K562 (cell line): ENCODE data around the gene PIGV. TPM values are rescaled to one million over a fixed set of nuclear protein-coding genes. Genes with fewer than 3 reads are reported as not detected.

Experiments used
- ATAC-seq: fragments of 200-7000 bp; cut with Tn5 transposase; 3 replicates; pipeline ENCODE4 v1.9.1; 2020; ENCODE audit warnings: moderate library complexity
- BruUV-seq: library from RNA; stranded (reverse); fragments of 400-500 nt; replicated peaks from 2 replicates; lab custom pipeline; 2021; lab: Mats Ljungman, UMichigan
- CTCF ChIA-PET: fragments of 300-600 bp; formaldehyde crosslinking; extraction: SDS; loops from one replicate; lab custom pipeline; 2021; ENCODE audit warnings: low intra/inter-chr PET ratio; lab: Yijun Ruan, JAX
- POLR2A ChIA-PET: fragments of 300-600, 350-650 bp; sonication (Branson Sonifier 250); formaldehyde crosslinking; extraction: SDS; loops from one replicate; lab custom pipeline; 2021; ENCODE audit warnings: antibody characterized with exemption, inconsistent platforms; lab: Yijun Ruan, JAX
- DNase-seq, 4 experiments: peaks; one replicate each; pipeline versions ENCODE4 v3.0.0 to v3.0.0-alpha.2; 2011 to 2018; ENCODE audit warnings: low spot score in 3 of 4, mixed read lengths in 3 of 4; ENCODE audit errors: extremely low read depth in 1 of 4
- FAIRE-seq: peaks from 2 replicates; lab custom pipeline; 2011; peaks lifted over from hg19 to GRCh38; lab: Jason Lieb, UNC
- H2AFZ ChIP-seq: 2 replicates; pipeline ENCODE4 v1.6.0; 2011; ENCODE audit warnings: low read depth, low read length, control low read depth, inconsistent platforms
- H3K27ac ChIP-seq: fragments of 200-600 bp; 3 replicates; pipeline ENCODE4 v1.8.0; 2011; ENCODE audit warnings: low read depth, mild to moderate bottlenecking, control low read depth, inconsistent platforms, low read length, moderate library complexity, mixed read lengths; ENCODE audit errors: extremely low read depth
- H3K27me3 ChIP-seq, 2 experiments: fragments of 300-600 bp in 1 of 2; 2 replicates in 1 of 2; 3 replicates in 1 of 2; pipeline versions ENCODE4 v1.6.0 to v1.8.0; 2011; ENCODE audit warnings: inconsistent platforms in 2 of 2, low read length in 2 of 2, mild to moderate bottlenecking in 1 of 2, mixed read lengths in 1 of 2, moderate library complexity in 1 of 2; ENCODE audit not compliant: control insufficient read depth in 2 of 2, insufficient read depth in 2 of 2
- H3K36me3 ChIP-seq: fragments of 300-600 bp; 3 replicates; pipeline ENCODE4 v1.8.0; 2011; ENCODE audit warnings: mild to moderate bottlenecking, low read length, inconsistent platforms; ENCODE audit not compliant: control insufficient read depth, insufficient read depth
- H3K4me1 ChIP-seq, 2 experiments: fragments of 200-600 bp in 1 of 2; replicated peaks in 1 of 2; 2 replicates in 1 of 2; 3 replicates in 1 of 2; pipeline versions ENCODE4 v1.5.1 to v1.8.0; 2011; ENCODE audit warnings: inconsistent platforms in 2 of 2, low read length in 2 of 2, mild to moderate bottlenecking in 1 of 2, mixed read lengths in 1 of 2, moderate library complexity in 1 of 2; ENCODE audit not compliant: control insufficient read depth in 2 of 2, insufficient read depth in 2 of 2
- H3K4me2 ChIP-seq: 2 replicates; pipeline ENCODE4 v1.6.1; 2011; ENCODE audit warnings: low read length, control low read depth, inconsistent platforms, mixed read lengths; ENCODE audit not compliant: insufficient read depth
- H3K4me3 ChIP-seq: fragments of 200-600 bp; sonication (generic), shearing (Covaris generic); 2 replicates; pipeline ENCODE4 v1.5.1; 2016; ENCODE audit warnings: control low read depth, inconsistent platforms
- H3K79me2 ChIP-seq: fragments of 200-600 bp; 3 replicates; pipeline ENCODE4 v1.8.0; 2011; ENCODE audit warnings: low read length, inconsistent platforms; ENCODE audit not compliant: control insufficient read depth, insufficient read depth
- H3K9ac ChIP-seq, 2 experiments: 2 replicates each; pipeline versions ENCODE4 v1.6.0 to v1.6.1; 2011; ENCODE audit warnings: low read depth in 2 of 2, low read length in 2 of 2, control low read depth in 1 of 2, inconsistent platforms in 1 of 2, mild to moderate bottlenecking in 1 of 2, mixed read lengths in 1 of 2; ENCODE audit not compliant: insufficient read depth in 1 of 2
- H3K9me1 ChIP-seq: one replicate; pipeline ENCODE4 v1.6.0; 2011; ENCODE audit warnings: inconsistent platforms, mild to moderate bottlenecking, low read length, moderate library complexity; ENCODE audit not compliant: control insufficient read depth, insufficient read depth
- H3K9me3 ChIP-seq: replicated peaks from 2 replicates; pipeline ENCODE4 v1.5.1; 2011; ENCODE audit warnings: low read depth, low read length, inconsistent platforms; ENCODE audit not compliant: control insufficient read depth, insufficient read depth
- H4K20me1 ChIP-seq: replicated peaks from 2 replicates; pipeline ENCODE4 v1.6.1; 2011; ENCODE audit warnings: low read length, inconsistent platforms, mixed read lengths; ENCODE audit not compliant: control insufficient read depth, insufficient read depth
- ADNP ChIP-seq: fragments of 200-800 bp; sonication (Bioruptor generic); IDR thresholded peaks from 2 replicates; pipeline ENCODE4 v1.6.1; 2016; ENCODE audit warnings: missing genetic modification characterization, missing compliant biosample characterization
- ARNT ChIP-seq, 2 experiments: fragments of 450-650 bp; IDR thresholded peaks; 2 replicates each; pipeline ENCODE4 v1.6.1; 2016; ENCODE audit warnings: mild to moderate bottlenecking in 1 of 2
- BACH1 ChIP-seq: fragments of 200-800 bp; sonication (Bioruptor generic); IDR thresholded peaks from 2 replicates; pipeline ENCODE4 v1.6.1; 2016; ENCODE audit warnings: missing genetic modification characterization, missing compliant biosample characterization
- CEBPB ChIP-seq: fragments of 450-650 bp; IDR thresholded peaks from 2 replicates; pipeline ENCODE4 v1.6.1; 2016; ENCODE audit warnings: missing genetic modification characterization, missing compliant biosample characterization
- PHF20 ChIP-seq: fragments of 450-650 bp; IDR thresholded peaks from 2 replicates; pipeline ENCODE4 v1.6.1; 2018; ENCODE audit not compliant: partially characterized antibody
- RAD51 ChIP-seq: fragments of 450-650 bp; IDR thresholded peaks from 2 replicates; pipeline ENCODE4 v1.7.1; 2016; ENCODE audit warnings: low read depth, mild to moderate bottlenecking, borderline replicate concordance
- SMAD3 ChIP-seq: fragments of 450-650 bp; formaldehyde crosslinking; conservative IDR thresholded peaks from 2 replicates; pipeline ENCODE4 v1.4.0; 2020; ENCODE audit warnings: mild to moderate bottlenecking
- ZNF134 ChIP-seq: fragments of 250-450 bp; sonication (Bioruptor Pico); conservative IDR thresholded peaks from 2 replicates; pipeline ENCODE4 v1.4.0; 2020
- ZNF785 ChIP-seq: fragments of 250-450 bp; sonication (Bioruptor Pico); IDR thresholded peaks from 2 replicates; pipeline ENCODE4 v1.4.0; 2020; ENCODE audit warnings: mild to moderate bottlenecking
- WGBS: fragments of 100-300 bp; shearing (Covaris generic); methylation state at CpG from one replicate; pipeline ENCODE4 v1.1.6; 2016; ENCODE audit warnings: low coverage, mixed read lengths; ENCODE audit not compliant: insufficient coverage; ENCODE audit errors: missing lambda C conversion rate; 5-methylcytosine and 5-hydroxymethylcytosine counted together
- in situ Hi-C: fragments of 300-500 bp; cut with MboI; formaldehyde crosslinking; loops from 4 replicates; pipeline ENCODE4 v1.15.0; 2018; ENCODE audit warnings: inconsistent platforms, mixed read lengths
- intact Hi-C: fragments of 100-400 bp; cut with micrococcal nuclease; formaldehyde crosslinking; loops from 2 replicates; pipeline ENCODE4 v1.14.2; 2022
- polyA plus RNA-seq, 8 experiments: library from polyadenylated mRNA; depleted of rRNA in 4 of 8; stranded (reverse) in 5 of 8; unstranded in 3 of 8; fragments of >200 nt; fragmentation: Nextera tagmentation in 2 of 8; fragmentation: Illumina TruSeq in 1 of 8; extraction: Ambion mirVana in 2 of 8; extraction: Trizol in 1 of 8; gene quantifications; 2 replicates each; pipeline versions ENCODE4 v1.2.1 to v1.2.3, GENCODE V29; 2011 to 2014; ENCODE audit warnings: inconsistent platforms in 1 of 8, missing spikeins in 1 of 8
- total RNA-seq, 7 experiments: library from RNA; depleted of rRNA in 6 of 7; stranded (reverse); fragments of >200 nt in 6 of 7; fragmentation: Illumina TruSeq in 2 of 7; extraction: Trizol in 2 of 7; gene quantifications; 2 replicates each; pipeline versions ENCODE4 v1.2.1 to v1.2.3, GENCODE V29; 2011 to 2021; ENCODE audit warnings: low replicate concordance in 1 of 7
- TF ChIP-seq, protein P1 (sequence below): sonication (generic); formaldehyde crosslinking; IDR thresholded peaks from 2 replicates; pipeline ENCODE4 v1.5.0; 2020; ENCODE audit warnings: missing genetic modification reagents
- TF ChIP-seq, protein P2 (sequence below): fragments of 450-650 bp; formaldehyde crosslinking; IDR thresholded peaks from 2 replicates; pipeline ENCODE4 v1.4.0; 2020; ENCODE audit warnings: mild to moderate bottlenecking, moderate library complexity

The PIGV gene
- total and polyA plus RNA-seq, 9 of the 15 experiments (the other 6 are each of a cell fraction or from before 2014, with no cell fraction given) = 8.4 to 21.8 (median 11.7) TPM

DNA sequence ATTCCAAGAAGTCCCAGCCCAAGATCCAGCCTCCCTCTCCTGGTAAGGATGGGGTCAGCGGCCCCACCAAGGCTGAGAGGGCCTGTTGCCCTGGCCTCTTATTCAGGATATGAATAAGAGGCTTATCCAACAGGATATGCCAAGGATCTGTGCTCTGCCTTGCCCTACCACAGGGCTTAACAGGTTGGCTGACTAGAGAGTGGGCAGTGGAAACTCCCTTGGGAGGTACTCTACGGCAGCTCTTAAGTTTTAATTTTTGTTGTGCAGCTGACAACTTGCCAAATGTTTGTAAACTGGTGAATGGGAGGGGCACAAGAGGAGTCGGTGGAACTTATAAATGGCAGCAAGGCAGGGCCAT is 16.5 kb upstream of the PIGV start:
- FAIRE-seq = no peak
- Histone ChIP-seq H4K20me1 (peaks cover 6% of the 10 kb centered on the region; the same call in 1 of the 2 replicates), H3K9me3 (no peaks in the 10 kb centered on the region), H3K4me1 (peaks cover 21 to 22% of the 10 kb centered on the region in 2 experiments), H3K36me3 (peaks cover 99% of the 10 kb centered on the region), H2AFZ (no peak overlapping the region), H3K27me3 (no peaks in the 10 kb centered on the region), H3K9ac (peak overlapping the region in 1 of 2 experiments; percentile 49; a peak in 3 of 4 replicates), H3K27ac (peak overlapping the region; percentile 76), H3K4me3 (no peak overlapping the region), H3K9me1 (no peaks in the 10 kb centered on the region), H3K79me2 (peaks cover 43% of the 10 kb centered on the region), H3K4me2 (peak overlapping the region; percentile 67)
- intact Hi-C loops (no loop called here), in situ Hi-C loops (no loop called here)
- no peak; the same call in 1 of the 3 replicates for ATAC-seq
- BruUV-seq = no TSS peak
- 26% methylated on average over 3 of the region's 3 CpGs for WGBS
- CTCF ChIA-PET = interaction anchor here (1.6 kb wide), 1 partner anchor 169 kb away, joined by 3 read pairs; no protein-coding TSS in a partner anchor
- TF ChIP-seq ZNF785 (CRISPR knock-in tag) = no peak
- TF ChIP-seq SMAD3 (CRISPR knock-in tag) = no peak
- no peak for TF ChIP-seq ADNP (tag)
- TF ChIP-seq, protein P1, sequence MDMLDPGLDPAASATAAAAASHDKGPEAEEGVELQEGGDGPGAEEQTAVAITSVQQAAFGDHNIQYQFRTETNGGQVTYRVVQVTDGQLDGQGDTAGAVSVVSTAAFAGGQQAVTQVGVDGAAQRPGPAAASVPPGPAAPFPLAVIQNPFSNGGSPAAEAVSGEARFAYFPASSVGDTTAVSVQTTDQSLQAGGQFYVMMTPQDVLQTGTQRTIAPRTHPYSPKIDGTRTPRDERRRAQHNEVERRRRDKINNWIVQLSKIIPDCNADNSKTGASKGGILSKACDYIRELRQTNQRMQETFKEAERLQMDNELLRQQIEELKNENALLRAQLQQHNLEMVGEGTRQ (CRISPR knock-in tag) = no peak
- TF ChIP-seq RAD51 = no peak
- TF ChIP-seq PHF20 = no peak
- no peak for TF ChIP-seq ARNT (IDR thresholded peaks at IDR 0.05)
- TF ChIP-seq, protein P2, sequence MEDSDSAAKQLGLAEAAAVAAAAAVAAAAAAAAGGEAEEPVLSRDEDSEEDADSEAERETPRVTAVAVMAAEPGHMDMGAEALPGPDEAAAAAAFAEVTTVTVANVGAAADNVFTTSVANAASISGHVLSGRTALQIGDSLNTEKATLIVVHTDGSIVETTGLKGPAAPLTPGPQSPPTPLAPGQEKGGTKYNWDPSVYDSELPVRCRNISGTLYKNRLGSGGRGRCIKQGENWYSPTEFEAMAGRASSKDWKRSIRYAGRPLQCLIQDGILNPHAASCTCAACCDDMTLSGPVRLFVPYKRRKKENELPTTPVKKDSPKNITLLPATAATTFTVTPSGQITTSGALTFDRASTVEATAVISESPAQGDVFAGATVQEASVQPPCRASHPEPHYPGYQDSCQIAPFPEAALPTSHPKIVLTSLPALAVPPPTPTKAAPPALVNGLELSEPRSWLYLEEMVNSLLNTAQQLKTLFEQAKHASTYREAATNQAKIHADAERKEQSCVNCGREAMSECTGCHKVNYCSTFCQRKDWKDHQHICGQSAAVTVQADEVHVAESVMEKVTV (CRISPR knock-in tag) = no peak
- TF ChIP-seq CEBPB (tag) = no peak
- no peak for TF ChIP-seq ZNF134 (CRISPR knock-in tag)
- TF ChIP-seq BACH1 (tag) = no peak
- DNase-seq = no peak
- POLR2A ChIA-PET = interaction anchor here (0.7 to 9.7 kb wide), 13 partner anchors 9 to 130 kb away, joined by 3 to 99 read pairs (median 7); partner anchors contain the start of genes GPATCH3 and PIGV
